Vagina (tissue), 2 donors: ENCODE results near the gene GOSR2.

Source experiments
- CTCF ChIP-seq, 3 experiments: fragments of 450-650 bp in 2 of 3; fragments of 200-600 bp in 1 of 3; sonication (generic) in 1 of 3; IDR thresholded peaks; one replicate each; pipeline ENCODE4 v1.5.1; 2017 to 2019; ENCODE audit warnings: antibody characterized with exemption in 3 of 3, mild to moderate bottlenecking in 2 of 3, moderate library complexity in 2 of 3
- POLR2A ChIP-seq, 2 donors: fragments of 450-650 bp; IDR thresholded peaks; one replicate each; pipeline ENCODE4 v1.6.1; 2017; ENCODE audit warnings: antibody characterized with exemption in 2 of 2, mild to moderate bottlenecking in 2 of 2, moderate library complexity in 2 of 2
- POLR2AphosphoS5 ChIP-seq, 2 donors: sonication (generic); formaldehyde crosslinking; IDR thresholded peaks; one replicate each; pipeline ENCODE4 v1.9.0; 2017; ENCODE audit warnings: antibody characterized with exemption in 2 of 2, mild to moderate bottlenecking in 2 of 2, low read depth in 1 of 2; ENCODE audit not compliant: insufficient read depth in 1 of 2

GRCh38 chr17:46989637-46990431 lies 66.9 kb downstream of the GOSR2 start:
- TF ChIP-seq CTCF (IDR thresholded peaks at IDR 0.05), result no peak
- TF ChIP-seq POLR2A (IDR thresholded peaks at IDR 0.05), result no peak
- TF ChIP-seq POLR2AphosphoS5 (IDR thresholded peaks at IDR 0.05; ENCODE audit: insufficient read depth in 1 of 2, low read depth in 1 of 2), result no peak
